ENCODE results near the gene PPP1R27. TPM values are rescaled to one million over a fixed set of nuclear protein-coding genes. Genes with fewer than 3 reads are reported as not detected.

The PPP1R27 gene
- total and polyA plus RNA-seq, 2 donors (not counting 1 experiment from before 2014, with no cell fraction given), result not detected

DNA sequence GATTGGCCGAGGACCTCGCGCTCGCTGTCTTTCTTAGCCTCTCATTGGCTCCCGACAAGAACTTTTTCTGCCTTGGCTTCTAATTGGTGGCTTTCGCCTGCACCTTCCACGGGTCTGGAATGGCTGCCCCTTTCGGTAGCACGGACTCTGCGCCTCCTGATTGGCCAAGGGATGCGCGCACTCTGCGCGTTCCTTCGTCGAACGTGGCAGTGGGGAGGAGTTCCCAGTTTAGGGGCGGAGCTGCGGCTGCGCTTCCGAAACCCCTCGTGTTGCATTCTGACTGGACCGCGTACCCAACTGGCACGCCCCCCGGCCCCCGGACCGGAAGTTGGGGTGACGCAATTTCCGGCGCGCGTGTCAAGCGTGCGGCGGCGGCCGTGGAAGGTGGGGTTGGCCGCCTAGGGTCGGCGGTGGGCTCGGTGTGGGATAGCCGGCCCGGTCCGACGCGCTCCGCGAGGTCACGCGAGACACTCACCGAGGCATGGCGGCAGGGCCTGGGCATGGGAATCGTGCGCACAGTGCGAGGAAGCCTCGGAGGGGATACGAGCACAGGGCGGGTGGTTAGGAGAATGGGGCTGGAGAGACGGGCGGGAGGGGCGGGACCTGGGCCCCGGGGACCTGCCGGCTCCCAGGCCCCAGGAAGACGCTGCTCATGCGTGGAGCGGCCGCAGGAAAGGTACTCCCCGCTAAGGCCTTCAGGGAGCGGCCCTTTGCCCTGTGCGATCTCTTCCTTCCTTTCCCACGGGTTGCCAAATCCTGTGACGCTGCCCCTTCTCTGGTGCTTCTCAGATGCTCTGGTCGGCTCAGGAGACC, 26.1 kb upstream of the PPP1R27 start:
- Histone ChIP-seq H2AFZ (ENCODE audit: low read length) (no peak overlapping the region), H3K79me2 (ENCODE audit: control insufficient read depth, insufficient read depth, low read length) (peaks cover 67% of the 10 kb centered on the region), H3K4me2 (ENCODE audit: extremely low read depth, insufficient read depth, low read length) (peak overlapping the region; percentile 64), H3K9me3 (ENCODE audit: control insufficient read depth, insufficient read depth, low read depth, low read length) (no peaks in the 10 kb centered on the region), H3K36me3 (ENCODE audit: control insufficient read depth, insufficient read depth, low read length) (peaks cover 35% of the 10 kb centered on the region), H3K9ac (ENCODE audit: insufficient read depth, low read length) (peak overlapping the region; percentile 94), H3K27me3 (ENCODE audit: control insufficient read depth, insufficient read depth, low read length) (no peaks in the 10 kb centered on the region), H3K4me3 (replicated peaks in 1 of 4; ENCODE audit: control extremely low read depth in 1 of 4, insufficient read depth in 1 of 4, low read depth in 3 of 4, low read length in 4 of 4) (peak overlapping the region; percentile 33 to 74 (median 64)), H3K4me1 (ENCODE audit: control insufficient read depth, extremely low read depth, insufficient read depth, low read length) (peaks cover 21% of the 10 kb centered on the region), H4K20me1 (ENCODE audit: control insufficient read depth, extremely low read depth, insufficient read depth, low read length) (no peaks in the 10 kb centered on the region), H3K27ac (ENCODE audit: insufficient read depth, low read length) (peak overlapping the region; percentile 79)
- DNase-seq (ENCODE audit: low read depth in 2 of 2), result peak; percentile 100
- peak; percentile 96 for TF ChIP-seq EZH2 (IDR thresholded peaks at IDR 0.05; ENCODE audit: low read length, missing control alignments)
- TF ChIP-seq, protein P1, sequence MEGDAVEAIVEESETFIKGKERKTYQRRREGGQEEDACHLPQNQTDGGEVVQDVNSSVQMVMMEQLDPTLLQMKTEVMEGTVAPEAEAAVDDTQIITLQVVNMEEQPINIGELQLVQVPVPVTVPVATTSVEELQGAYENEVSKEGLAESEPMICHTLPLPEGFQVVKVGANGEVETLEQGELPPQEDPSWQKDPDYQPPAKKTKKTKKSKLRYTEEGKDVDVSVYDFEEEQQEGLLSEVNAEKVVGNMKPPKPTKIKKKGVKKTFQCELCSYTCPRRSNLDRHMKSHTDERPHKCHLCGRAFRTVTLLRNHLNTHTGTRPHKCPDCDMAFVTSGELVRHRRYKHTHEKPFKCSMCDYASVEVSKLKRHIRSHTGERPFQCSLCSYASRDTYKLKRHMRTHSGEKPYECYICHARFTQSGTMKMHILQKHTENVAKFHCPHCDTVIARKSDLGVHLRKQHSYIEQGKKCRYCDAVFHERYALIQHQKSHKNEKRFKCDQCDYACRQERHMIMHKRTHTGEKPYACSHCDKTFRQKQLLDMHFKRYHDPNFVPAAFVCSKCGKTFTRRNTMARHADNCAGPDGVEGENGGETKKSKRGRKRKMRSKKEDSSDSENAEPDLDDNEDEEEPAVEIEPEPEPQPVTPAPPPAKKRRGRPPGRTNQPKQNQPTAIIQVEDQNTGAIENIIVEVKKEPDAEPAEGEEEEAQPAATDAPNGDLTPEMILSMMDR (conservative IDR thresholded peaks at IDR 0.05 in 1 of 2, IDR thresholded peaks at IDR 0.05 in 1 of 2; ENCODE audit: low read depth in 1 of 2, low read length in 2 of 2), result peak in 1 of 2 donors; percentile 35

DNA sequence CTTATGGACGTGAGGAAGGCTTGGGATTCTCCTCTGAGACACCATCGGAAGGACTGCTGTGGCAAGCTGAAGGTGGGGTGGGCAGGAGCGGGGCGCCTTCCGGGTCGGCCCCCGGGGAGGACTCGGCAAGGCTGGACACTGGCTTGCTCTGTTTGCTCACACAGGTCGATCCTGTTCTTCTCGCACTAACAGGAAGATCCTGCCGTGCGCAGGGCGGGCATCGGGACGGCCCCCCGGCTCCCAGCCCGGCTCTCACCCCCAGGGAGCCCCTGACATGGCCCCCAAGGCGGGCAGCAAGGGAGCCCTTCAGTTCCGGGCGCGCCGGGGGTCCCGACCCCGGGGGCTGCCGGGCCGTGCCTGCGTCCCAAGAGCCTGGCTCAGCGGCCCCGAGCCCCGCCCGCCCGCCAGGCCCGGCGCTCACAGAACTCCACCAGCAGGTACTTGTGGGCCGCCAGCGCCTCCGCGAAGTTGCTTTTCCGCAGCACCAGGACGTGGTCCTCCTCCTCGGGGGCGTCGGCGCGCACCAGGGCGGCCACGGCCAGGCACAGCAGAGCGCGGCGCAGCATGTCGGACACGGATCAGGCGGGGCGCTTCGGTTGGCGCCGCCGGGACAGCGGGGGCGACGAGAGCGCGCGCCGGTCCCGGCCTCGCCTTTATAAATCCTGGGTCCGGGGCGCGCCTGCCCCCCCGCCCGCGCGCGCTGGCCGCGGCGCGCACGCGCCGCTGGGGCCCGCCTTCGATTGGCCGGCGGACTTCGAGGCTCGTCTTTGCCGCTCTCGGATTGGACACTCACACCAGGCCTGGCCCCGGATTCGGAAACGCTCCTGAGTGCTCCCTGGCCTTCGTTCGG, 25.3 kb upstream of the PPP1R27 start, which contains the start of gene P4HB:
TSS of gene P4HB (minus strand) at position 630 of the 850 bp plus-strand sequence. CDS start at position 566, 64 bp downstream.
- H3K36me3 ChIP-seq (ENCODE audit: control insufficient read depth, insufficient read depth, low read length), result peaks cover 28% of the 10 kb centered on the region
- peak within 1 kb of the TSS; percentile 77 to 100 (median 97) for H3K4me3 ChIP-seq (replicated peaks in 1 of 4; ENCODE audit: control extremely low read depth in 1 of 4, insufficient read depth in 1 of 4, low read depth in 3 of 4, low read length in 4 of 4)

DNA sequence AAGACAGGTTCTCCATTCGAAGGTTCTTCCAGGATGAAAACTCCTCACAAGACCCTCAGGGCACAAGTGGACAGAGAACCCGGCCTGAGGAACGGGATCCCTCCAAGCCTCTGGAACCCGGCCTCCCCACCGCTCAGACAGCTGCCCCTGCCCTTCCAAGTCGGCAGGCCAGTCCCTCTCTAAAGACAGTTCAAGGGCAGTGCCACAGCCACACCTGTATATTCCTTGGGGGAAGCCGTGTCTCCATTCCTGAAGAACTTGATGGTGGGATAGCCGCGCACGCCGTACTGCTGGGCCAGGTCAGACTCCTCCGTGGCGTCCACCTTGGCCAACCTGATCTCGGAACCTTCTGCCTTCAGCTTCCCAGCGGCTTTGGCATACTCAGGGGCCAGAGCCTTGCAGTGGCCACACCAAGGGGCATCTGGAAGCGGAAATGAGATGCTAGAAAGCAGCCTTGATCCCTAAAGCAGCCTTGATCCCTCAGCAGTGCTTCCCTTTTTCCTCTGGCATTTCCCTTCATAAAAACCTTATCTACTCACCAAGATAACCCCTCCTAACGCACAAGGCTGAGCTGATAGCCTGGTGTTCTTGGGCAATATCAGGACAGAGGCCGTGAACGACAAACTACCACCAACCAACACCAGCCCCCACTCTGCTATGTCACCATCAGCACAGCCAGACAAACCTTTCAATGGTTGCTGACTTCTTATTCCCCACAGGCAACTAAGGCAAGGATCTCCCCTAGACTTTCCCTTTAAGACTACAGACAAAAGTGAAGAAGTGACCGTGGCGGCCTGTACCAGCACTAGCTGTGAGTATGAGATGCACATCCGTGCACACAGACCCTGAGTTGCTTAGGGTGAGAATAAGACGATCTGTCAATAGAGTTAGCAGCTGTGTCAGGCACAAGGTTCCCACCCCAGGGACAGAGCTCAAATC, 24.4 kb upstream of the PPP1R27 start:
- H3K27me3 ChIP-seq (ENCODE audit: control insufficient read depth, insufficient read depth, low read length), result no peaks in the 10 kb centered on the region
- peak in 1 of 2 donors; percentile 18 for DNase-seq (ENCODE audit: low read depth in 2 of 2)
- no peak for TF ChIP-seq EZH2 (IDR thresholded peaks at IDR 0.05; ENCODE audit: low read length, missing control alignments)
- TF ChIP-seq, protein P1 (conservative IDR thresholded peaks at IDR 0.05 in 1 of 2, IDR thresholded peaks at IDR 0.05 in 1 of 2; ENCODE audit: low read depth in 1 of 2, low read length in 2 of 2), result no peak
- H3K4me2 ChIP-seq (ENCODE audit: extremely low read depth, insufficient read depth, low read length), result peak overlapping the region; percentile 100
- peaks cover 23% of the 10 kb centered on the region for H3K4me1 ChIP-seq (ENCODE audit: control insufficient read depth, extremely low read depth, insufficient read depth, low read length)
- H3K4me3 ChIP-seq (replicated peaks in 1 of 4; ENCODE audit: control extremely low read depth in 1 of 4, insufficient read depth in 1 of 4, low read depth in 3 of 4, low read length in 4 of 4), result peak overlapping the region; percentile 77 to 100 (median 97)
- H3K9me3 ChIP-seq (ENCODE audit: control insufficient read depth, insufficient read depth, low read depth, low read length), result no peaks in the 10 kb centered on the region
- no peaks in the 10 kb centered on the region for H4K20me1 ChIP-seq (ENCODE audit: control insufficient read depth, extremely low read depth, insufficient read depth, low read length)
- H3K9ac ChIP-seq (ENCODE audit: insufficient read depth, low read length), result peak overlapping the region; percentile 97
- no peak overlapping the region for H2AFZ ChIP-seq (ENCODE audit: low read length)
- peaks cover 29% of the 10 kb centered on the region for H3K36me3 ChIP-seq (ENCODE audit: control insufficient read depth, insufficient read depth, low read length)
- H3K79me2 ChIP-seq (ENCODE audit: control insufficient read depth, insufficient read depth, low read length), result peaks cover 79% of the 10 kb centered on the region
- peak overlapping the region; percentile 87 for H3K27ac ChIP-seq (ENCODE audit: insufficient read depth, low read length)

More for the DNA sequence above, 25.3 kb upstream of the PPP1R27 start, which contains the start of gene P4HB:
- Histone ChIP-seq H3K9me3 (ENCODE audit: control insufficient read depth, insufficient read depth, low read depth, low read length) (no peaks in the 10 kb centered on the region), H3K9ac (ENCODE audit: insufficient read depth, low read length) (peak within 1 kb of the TSS; percentile 97), H3K4me1 (ENCODE audit: control insufficient read depth, extremely low read depth, insufficient read depth, low read length) (peaks cover 23% of the 10 kb centered on the region), H3K4me2 (ENCODE audit: extremely low read depth, insufficient read depth, low read length) (peak within 1 kb of the TSS; percentile 100), H3K27me3 (ENCODE audit: control insufficient read depth, insufficient read depth, low read length) (no peaks in the 10 kb centered on the region), H3K79me2 (ENCODE audit: control insufficient read depth, insufficient read depth, low read length) (peaks cover 75% of the 10 kb centered on the region), H2AFZ (ENCODE audit: low read length) (no peak within 1 kb of the TSS), H3K27ac (ENCODE audit: insufficient read depth, low read length) (peak within 1 kb of the TSS; percentile 87), H4K20me1 (ENCODE audit: control insufficient read depth, extremely low read depth, insufficient read depth, low read length) (no peaks in the 10 kb centered on the region)
- DNase-seq (ENCODE audit: low read depth in 2 of 2), result no peak
- no peak for TF ChIP-seq EZH2 (IDR thresholded peaks at IDR 0.05; ENCODE audit: low read length, missing control alignments)
